ENCODE measurements around the gene PLXNA3. TPM values are rescaled to one million over a fixed set of nuclear protein-coding genes. Genes with fewer than 3 reads are reported as not detected.
A peak's percentile ranks its signal among the peaks of the same experiment; 100 is the strongest.

PLXNA3 gene
- total RNA-seq, 1 donor from 2014 or later = 69.5 TPM

- Mint-ChIP-seq H3K27me3 (no peaks in the 10 kb centered on the region), H3K36me3 (ENCODE audit: low read depth) (peaks cover 29% of the 10 kb centered on the region), H3K4me1 (peaks cover 18% of the 10 kb centered on the region), H3K4me3 (no peak overlapping the region), H3K9me3 (no peaks in the 10 kb centered on the region), H3K27ac (no peak overlapping the region)
- intact Hi-C loops (cut with micrococcal nuclease) = no loop called here
- POLR2A ChIA-PET = interaction anchor here (0.6 to 1.0 kb wide), 3 partner anchors 15 to 82 kb away, joined by 3 read pairs; no protein-coding TSS in a partner anchor
- ATAC-seq (ENCODE audit: low read depth) (no peak), DNase-seq (no peak)
- CTCF ChIA-PET = no interaction called here
- TF ChIP-seq CTCF (IDR thresholded peaks at IDR 0.05) = no peak
Observed at GRCh38 chrX:154441984-154442707, 15.9 kb upstream of the PLXNA3 start.

- peak; percentile 32 for ATAC-seq (ENCODE audit: low read depth)
- H3K4me1 Mint-ChIP-seq = peaks cover 8% of the 10 kb centered on the region
- POLR2A ChIA-PET = interaction anchor here (1.0 kb wide), 1 partner anchor 104 kb away, joined by 3 read pairs; the partner anchor contains the start of gene IKBKG
- peak overlapping the region; percentile 66 for H3K27ac Mint-ChIP-seq
- intact Hi-C loops (cut with micrococcal nuclease) = no loop called here
- DNase-seq = no peak
- H3K9me3 Mint-ChIP-seq = no peaks in the 10 kb centered on the region
- TF ChIP-seq CTCF (IDR thresholded peaks at IDR 0.05) = no peak
- H3K36me3 Mint-ChIP-seq (ENCODE audit: low read depth) = peaks cover 36% of the 10 kb centered on the region
- CTCF ChIA-PET = no interaction called here
- H3K4me3 Mint-ChIP-seq = peak overlapping the region; percentile 74
- H3K27me3 Mint-ChIP-seq = no peaks in the 10 kb centered on the region
Observed at GRCh38 chrX:154443479-154443910, 14.6 kb upstream of the PLXNA3 start.

- ChIA-PET POLR2A (interaction anchor here (1.0 to 2.3 kb wide), 6 partner anchors 8 to 103 kb away, joined by 3 to 5 read pairs (median 3); partner anchors contain the start of genes EMD and IKBKG), CTCF (no interaction called here)
- Mint-ChIP-seq H3K4me3 (peak within 1 kb of the TSS; percentile 77), H3K36me3 (ENCODE audit: low read depth) (peaks cover 34% of the 10 kb centered on the region), H3K27ac (peak within 1 kb of the TSS; percentile 66), H3K9me3 (no peaks in the 10 kb centered on the region), H3K27me3 (no peaks in the 10 kb centered on the region), H3K4me1 (peaks cover 5% of the 10 kb centered on the region)
- peak; percentile 90 for ATAC-seq (ENCODE audit: low read depth)
- no peak for TF ChIP-seq CTCF (IDR thresholded peaks at IDR 0.05)
- intact Hi-C loops (cut with micrococcal nuclease) = loop anchor here (1.0 kb wide), 1 partner anchor 13 kb away; no protein-coding TSS in a partner anchor
- DNase-seq = peak; percentile 75
Observed at GRCh38 chrX:154443992-154444754, 13.9 kb upstream of the PLXNA3 start, which contains the start of gene FAM50A. TSS of gene FAM50A (plus strand) at chrX:154444141. CDS start at chrX:154444236, 95 bp downstream.

GRCh38 chrX:154444755-154445246, 13.3 kb upstream of the PLXNA3 start:
- Mint-ChIP-seq H3K9me3 (no peaks in the 10 kb centered on the region), H3K36me3 (ENCODE audit: low read depth) (peaks cover 35% of the 10 kb centered on the region), H3K4me1 (peaks cover 5% of the 10 kb centered on the region), H3K27ac (no peak overlapping the region), H3K4me3 (peak overlapping the region; percentile 48), H3K27me3 (no peaks in the 10 kb centered on the region)
- ChIA-PET CTCF (no interaction called here), POLR2A (interaction anchor here (1.0 to 2.3 kb wide), 5 partner anchors 9 to 66 kb away, joined by 3 to 5 read pairs (median 3); partner anchors contain the start of gene EMD)
- ATAC-seq (ENCODE audit: low read depth) (no peak), DNase-seq (no peak)
- intact Hi-C loops (cut with micrococcal nuclease) = loop anchor here (1.0 kb wide), 1 partner anchor 12 kb away; no protein-coding TSS in a partner anchor
- TF ChIP-seq CTCF (IDR thresholded peaks at IDR 0.05) = no peak

Measured in activated B cell treated with CpG ODN at 0.5 μM for 24 hours (primary cell).